ENCODE results near the gene FOXO1. TPM values are rescaled to one million over a fixed set of nuclear protein-coding genes. Genes with fewer than 3 reads are reported as not detected.

The FOXO1 gene
- total and polyA plus RNA-seq, 2 experiments from 2014 or later, result 32.4 to 68.0 TPM

GRCh38 chr13:40588101-40588500 is 78.3 kb downstream of the FOXO1 start:
- H3K4me1 ChIP-seq (ENCODE audit: insufficient read depth), result peaks cover 68% of the 10 kb centered on the region
- H3K4me3 ChIP-seq, result no peak overlapping the region
- no peak overlapping the region for H3K4me3 Mint-ChIP-seq
- peak overlapping the region; percentile 56; the same call in 1 of the 2 replicates for H3K27ac ChIP-seq (ENCODE audit: low read depth)
- H3K9me3 Mint-ChIP-seq, result peaks cover 8% of the 10 kb centered on the region
- no peaks in the 10 kb centered on the region for H3F3A ChIP-seq (replicated peaks; ENCODE audit: low read depth)
- H4K20me1 ChIP-seq (replicated peaks; ENCODE audit: insufficient read depth), result peaks cover 64% of the 10 kb centered on the region
- H3K36me3 Mint-ChIP-seq (ENCODE audit: low read depth), result peaks cover 16% of the 10 kb centered on the region
- peak overlapping the region; percentile 54 for H3K4me2 ChIP-seq
- no peak overlapping the region for H2AFZ ChIP-seq
- no peaks in the 10 kb centered on the region for H3K27me3 ChIP-seq (ENCODE audit: insufficient read depth)
- peaks cover 73% of the 10 kb centered on the region for H3K4me1 Mint-ChIP-seq
- H3K27me3 Mint-ChIP-seq (ENCODE audit: insufficient read depth, low read depth, poor library complexity), result peaks cover 7% of the 10 kb centered on the region
- peaks cover 6% of the 10 kb centered on the region; the same call in 1 of the 2 replicates for H3K9me2 ChIP-seq (ENCODE audit: insufficient read depth)
- no peak for DNase-seq (ENCODE audit: low spot score)
- peaks cover 6% of the 10 kb centered on the region; the same call in 1 of the 2 replicates for H3K36me3 ChIP-seq (ENCODE audit: insufficient read depth)
- TF ChIP-seq ZNF331 (CRISPR knock-in tag; IDR thresholded peaks at IDR 0.05; ENCODE audit: low read depth), result no peak
- TF ChIP-seq ZNF114 (CRISPR knock-in tag; IDR thresholded peaks at IDR 0.05), result no peak
- no peak for TF ChIP-seq JUNB (IDR thresholded peaks at IDR 0.05; ENCODE audit: unreplicated experiment)
- no peak for TF ChIP-seq POLR2AphosphoS5 (IDR thresholded peaks at IDR 0.05; ENCODE audit: low read depth)
- no peak for TF ChIP-seq NANOG (IDR thresholded peaks at IDR 0.05; ENCODE audit: borderline replicate concordance)
- no peak for TF ChIP-seq ETS1 (IDR thresholded peaks at IDR 0.05)
- no peak for TF ChIP-seq REST (IDR thresholded peaks at IDR 0.05; ENCODE audit: unreplicated experiment)
- no peak for TF ChIP-seq EZH2 (IDR thresholded peaks at IDR 0.05; ENCODE audit: low read depth, unreplicated experiment)
- TF ChIP-seq CTCF (conservative IDR thresholded peaks at IDR 0.05; ENCODE audit: low read depth in 2 of 2), result no peak
- TF ChIP-seq CREB1 (CRISPR knock-in tag; IDR thresholded peaks at IDR 0.05; ENCODE audit: low read depth), result no peak
- no peak for TF ChIP-seq STAT1 (IDR thresholded peaks at IDR 0.05; ENCODE audit: unreplicated experiment)
- TF ChIP-seq EZH2phosphoT487 (IDR thresholded peaks at IDR 0.05; ENCODE audit: unreplicated experiment), result no peak
- no peak for TF ChIP-seq ZNF462 (CRISPR knock-in tag; IDR thresholded peaks at IDR 0.05)
- peaks cover 100% of the 10 kb centered on the region for H3K79me2 ChIP-seq (replicated peaks; ENCODE audit: insufficient read depth)
- no peak for ATAC-seq
- H3K27ac Mint-ChIP-seq, result peak overlapping the region; percentile 25; the same call in 1 of the 2 replicates
